ENCODE results near the gene CTNNBIP1.

- TF ChIP-seq REST (IDR thresholded peaks at IDR 0.05; ENCODE audit: borderline replicate concordance) = no peak
- TF ChIP-seq EZH2 (IDR thresholded peaks at IDR 0.05; ENCODE audit: borderline replicate concordance, insufficient read depth, low read length, poor library complexity, severe bottlenecking) = no peak
- TF ChIP-seq POLR2AphosphoS5 (IDR thresholded peaks at IDR 0.05) = no peak
- TF ChIP-seq CTCF (IDR thresholded peaks at IDR 0.05; ENCODE audit: poor library complexity, severe bottlenecking) = no peak
- TF ChIP-seq EP300 (conservative IDR thresholded peaks at IDR 0.05; ENCODE audit: poor library complexity, severe bottlenecking) = no peak
- no peak for TF ChIP-seq MXI1 (conservative IDR thresholded peaks at IDR 0.05; ENCODE audit: poor library complexity, severe bottlenecking)
- TF ChIP-seq TAF1 (IDR thresholded peaks at IDR 0.05; ENCODE audit: low read depth) = no peak
- TF ChIP-seq RAD21 (conservative IDR thresholded peaks at IDR 0.05) = no peak
- no peak for TF ChIP-seq SMC3 (conservative IDR thresholded peaks at IDR 0.05; ENCODE audit: poor library complexity)
These were observed 93.9 kb downstream of the CTNNBIP1 start for GRCh38 chr1:9816199-9816598.
